ENCODE results near the gene PCSK4. TPM values are rescaled to one million over a fixed set of nuclear protein-coding genes. Genes with fewer than 3 reads are reported as not detected.
A peak's percentile ranks its signal among the peaks of the same experiment; 100 is the strongest.

The PCSK4 gene
- total RNA-seq, 1 experiment from 2014 or later: 3.4 TPM

- Mint-ChIP-seq H3K27ac (ENCODE audit: low read depth, unreplicated experiment) (peak overlapping the region; percentile 7), H3K27me3 (ENCODE audit: insufficient read depth, unreplicated experiment) (no peaks in the 10 kb centered on the region), H3K4me1 (ENCODE audit: insufficient read depth, unreplicated experiment) (peaks cover 9% of the 10 kb centered on the region), H3K36me3 (ENCODE audit: insufficient read depth, unreplicated experiment) (peaks cover 11% of the 10 kb centered on the region), H3K4me3 (ENCODE audit: unreplicated experiment) (no peak overlapping the region), H3K9me3 (ENCODE audit: unreplicated experiment) (no peaks in the 10 kb centered on the region)
- DNase-seq (ENCODE audit: unreplicated experiment): no peak
- intact Hi-C loops (cut with micrococcal nuclease): loop anchor here (5.0 kb wide), 1 partner anchor 233 kb away; the partner anchor contains the start of gene FAM174C
- POLR2A ChIA-PET: no interaction called here
- CTCF ChIA-PET: no interaction called here
- TF ChIP-seq CTCF (IDR thresholded peaks at IDR 0.05; ENCODE audit: unreplicated experiment): no peak
- no TSS peak for BruUV-seq (replicated peaks)
These were observed 20.3 kb upstream of the PCSK4 start for GRCh38 chr19:1510442-1510806.

DNA sequence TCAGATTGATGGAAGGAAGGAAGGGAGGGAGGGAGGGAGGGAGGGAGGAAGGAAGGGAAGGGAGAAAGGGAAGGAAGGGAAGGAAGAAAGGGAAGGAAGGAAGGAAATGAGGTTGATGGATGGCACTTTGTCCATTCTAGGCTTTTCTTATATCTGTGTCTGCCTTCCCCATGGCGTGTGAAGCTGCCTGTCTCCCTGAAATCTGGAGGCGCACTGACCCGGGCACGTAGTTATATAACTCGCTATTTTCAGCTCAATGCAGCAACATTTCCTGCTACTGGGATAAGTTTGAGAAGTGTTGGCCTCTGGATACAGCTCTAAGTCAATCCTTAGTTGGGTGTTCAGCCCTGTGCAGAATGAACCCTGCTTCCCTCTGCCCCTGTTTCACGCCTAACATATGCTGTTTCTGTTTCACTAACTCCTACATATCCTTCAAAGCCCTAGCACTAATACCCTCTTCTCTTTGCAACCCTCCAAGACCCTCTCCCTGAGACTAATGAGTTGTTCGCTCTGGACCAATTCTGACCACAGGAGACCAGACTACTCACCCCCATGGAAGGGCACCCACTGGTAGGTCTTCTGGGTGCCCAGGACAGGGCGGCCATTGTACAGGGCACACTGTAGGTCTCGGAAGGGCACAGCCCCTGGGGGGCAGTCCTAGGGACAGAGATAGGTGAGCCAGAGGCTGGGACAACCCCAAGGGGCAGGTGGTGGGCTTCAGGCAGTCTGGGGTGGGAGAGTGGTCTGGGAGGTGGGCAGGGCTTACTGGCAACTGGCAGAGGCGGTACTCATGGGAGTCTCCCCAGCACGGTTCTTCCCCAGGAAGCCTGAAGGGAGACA lies 19.7 kb upstream of the PCSK4 start:
- ChIA-PET CTCF (interaction anchor here (0.7 kb wide), 1 partner anchor 584 kb away, joined by 4 read pairs; no protein-coding TSS in a partner anchor), POLR2A (interaction anchor here (0.6 kb wide), 1 partner anchor 250 kb away, joined by 4 read pairs; no protein-coding TSS in a partner anchor)
- DNase-seq (ENCODE audit: unreplicated experiment): no peak
- peaks cover 9% of the 10 kb centered on the region for H3K4me1 Mint-ChIP-seq (ENCODE audit: insufficient read depth, unreplicated experiment)
- H3K9me3 Mint-ChIP-seq (ENCODE audit: unreplicated experiment): no peaks in the 10 kb centered on the region
- no TSS peak for BruUV-seq (replicated peaks)
- intact Hi-C loops (cut with micrococcal nuclease): loop anchor here (5.0 kb wide), 1 partner anchor 233 kb away; the partner anchor contains the start of gene FAM174C
- no peaks in the 10 kb centered on the region for H3K27me3 Mint-ChIP-seq (ENCODE audit: insufficient read depth, unreplicated experiment)
- H3K27ac Mint-ChIP-seq (ENCODE audit: low read depth, unreplicated experiment): peak overlapping the region; percentile 7
- H3K36me3 Mint-ChIP-seq (ENCODE audit: insufficient read depth, unreplicated experiment): peaks cover 12% of the 10 kb centered on the region
- no peak for TF ChIP-seq CTCF (IDR thresholded peaks at IDR 0.05; ENCODE audit: unreplicated experiment)
- H3K4me3 Mint-ChIP-seq (ENCODE audit: unreplicated experiment): no peak overlapping the region

DNA sequence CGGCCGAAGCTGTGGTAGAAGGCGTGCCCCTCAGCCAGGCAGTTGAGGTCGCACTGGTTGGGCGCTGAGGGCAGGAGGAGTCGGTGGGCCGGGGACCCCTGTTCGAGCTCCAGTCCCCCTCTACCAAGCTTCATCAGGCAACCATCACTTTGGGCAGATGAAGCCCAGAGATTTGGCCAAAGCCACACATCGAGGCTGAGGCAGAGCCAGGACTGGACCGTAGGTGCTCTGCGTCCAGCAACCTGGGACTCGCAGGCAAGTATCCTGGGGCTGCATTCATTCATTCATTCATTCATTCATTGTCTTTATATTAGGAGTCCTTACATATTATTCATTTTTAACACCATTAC lies 18.3 kb upstream of the PCSK4 start:
- no peak for TF ChIP-seq CTCF (IDR thresholded peaks at IDR 0.05; ENCODE audit: unreplicated experiment)
- H3K4me1 Mint-ChIP-seq (ENCODE audit: insufficient read depth, unreplicated experiment): peaks cover 9% of the 10 kb centered on the region
- H3K4me3 Mint-ChIP-seq (ENCODE audit: unreplicated experiment): peak overlapping the region; percentile 35
- ChIA-PET CTCF (interaction anchor here (0.8 kb wide), 1 partner anchor 163 kb away, joined by 3 read pairs; no protein-coding TSS in a partner anchor), POLR2A (interaction anchor here (0.6 kb wide), 1 partner anchor 67 kb away, joined by 3 read pairs; no protein-coding TSS in a partner anchor)
- intact Hi-C loops (cut with micrococcal nuclease): no loop called here
- no peaks in the 10 kb centered on the region for H3K27me3 Mint-ChIP-seq (ENCODE audit: insufficient read depth, unreplicated experiment)
- peaks cover 23% of the 10 kb centered on the region for H3K36me3 Mint-ChIP-seq (ENCODE audit: insufficient read depth, unreplicated experiment)
- DNase-seq (ENCODE audit: unreplicated experiment): no peak
- BruUV-seq (replicated peaks): no TSS peak
- H3K27ac Mint-ChIP-seq (ENCODE audit: low read depth, unreplicated experiment): peak overlapping the region; percentile 99
- no peaks in the 10 kb centered on the region for H3K9me3 Mint-ChIP-seq (ENCODE audit: unreplicated experiment)

DNA sequence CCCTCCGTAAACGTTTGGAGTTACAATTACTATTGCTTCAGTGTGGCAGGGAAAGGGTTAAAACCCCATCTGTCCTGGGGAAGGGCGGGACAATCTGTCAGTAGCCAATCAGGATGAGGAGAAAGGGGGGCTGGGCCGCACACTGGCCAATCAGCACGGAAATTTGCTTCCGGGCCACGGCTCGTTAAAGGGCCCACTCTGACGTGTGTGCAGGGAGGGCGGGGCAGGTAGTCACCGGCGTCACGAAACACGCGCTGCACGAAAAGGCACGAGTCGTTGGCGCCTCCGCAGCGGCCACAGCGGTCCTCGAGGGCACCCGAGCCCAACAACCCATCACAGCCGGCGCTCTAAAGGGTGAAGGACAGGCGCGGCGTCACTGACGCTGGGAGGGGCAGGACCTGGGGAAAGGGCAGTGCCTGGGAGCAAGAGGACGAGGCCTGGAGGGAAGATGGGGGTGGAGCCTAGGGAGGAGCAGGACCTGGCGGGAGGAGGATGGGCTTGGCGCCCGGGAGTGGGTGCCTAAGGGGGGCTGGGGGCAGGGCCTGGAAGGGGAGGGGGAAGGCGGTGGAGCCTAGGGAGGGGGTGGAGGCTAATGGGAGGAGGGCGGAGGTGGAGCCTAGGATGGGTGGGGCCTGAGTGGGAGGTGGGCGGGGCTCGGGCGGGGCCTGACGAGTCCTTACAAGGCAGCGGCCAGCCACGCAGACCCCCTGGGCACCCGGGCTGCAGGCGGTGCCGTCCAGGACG lies 17.8 kb upstream of the PCSK4 start:
- CTCF ChIA-PET: interaction anchor here (0.8 kb wide), 1 partner anchor 164 kb away, joined by 3 read pairs; no protein-coding TSS in a partner anchor
- no peaks in the 10 kb centered on the region for H3K9me3 Mint-ChIP-seq (ENCODE audit: unreplicated experiment)
- BruUV-seq (replicated peaks): no TSS peak

More for the DNA sequence above, 17.8 kb upstream of the PCSK4 start:
- DNase-seq (ENCODE audit: unreplicated experiment): peak; percentile 97
- Mint-ChIP-seq H3K4me1 (ENCODE audit: insufficient read depth, unreplicated experiment) (peaks cover 9% of the 10 kb centered on the region), H3K27ac (ENCODE audit: low read depth, unreplicated experiment) (peak overlapping the region; percentile 99), H3K27me3 (ENCODE audit: insufficient read depth, unreplicated experiment) (no peaks in the 10 kb centered on the region), H3K4me3 (ENCODE audit: unreplicated experiment) (peak overlapping the region; percentile 91), H3K36me3 (ENCODE audit: insufficient read depth, unreplicated experiment) (peaks cover 23% of the 10 kb centered on the region)
- no peak for TF ChIP-seq CTCF (IDR thresholded peaks at IDR 0.05; ENCODE audit: unreplicated experiment)
- intact Hi-C loops (cut with micrococcal nuclease): no loop called here
- POLR2A ChIA-PET: interaction anchor here (0.6 kb wide), 1 partner anchor 67 kb away, joined by 3 read pairs; no protein-coding TSS in a partner anchor

Data from MCF 10A (cell line).